Lower lobe of right lung (tissue), 2 donors: ENCODE results near the gene LRRFIP1. TPM values are rescaled to one million over a fixed set of nuclear protein-coding genes. Genes with fewer than 3 reads are reported as not detected.

ENCODE experiments used
- ATAC-seq, 2 donors: fragments of 200-7000 bp; cut with Tn5 transposase; one replicate each; pipeline ENCODE4 v1.9.1; 2020 to 2022; ENCODE audit warnings: mild to moderate bottlenecking in 2 of 2, moderate library complexity in 2 of 2
- DNase-seq: peaks from one replicate; pipeline ENCODE4 v3.0.0-alpha.2; 2020
- H3K27ac ChIP-seq: fragments of 200-600 bp; one replicate; pipeline ENCODE4 v1.8.0; 2022
- H3K27me3 ChIP-seq: fragments of 200-600 bp; one replicate; pipeline ENCODE4 v1.8.0; 2022; ENCODE audit warnings: low read depth
- H3K36me3 ChIP-seq: fragments of 200-600 bp; one replicate; pipeline ENCODE4 v1.8.0; 2022; ENCODE audit warnings: mild to moderate bottlenecking
- H3K4me1 ChIP-seq: fragments of 200-600 bp; one replicate; pipeline ENCODE4 v1.8.0; 2022
- H3K4me3 ChIP-seq: fragments of 200-600 bp; one replicate; pipeline ENCODE4 v1.8.0; 2022; ENCODE audit warnings: mild to moderate bottlenecking
- H3K9me3 ChIP-seq: fragments of 200-600 bp; one replicate; pipeline ENCODE4 v1.8.0; 2022
- intact Hi-C: fragments of 100-400 bp; cut with DNase I; formaldehyde crosslinking; loops from one replicate; pipeline ENCODE4 v1.11.0; 2022
- total RNA-seq: library from RNA; stranded (reverse); fragmentation: NEBNext Ultra II Directional; extraction: Animal tissue kit (Norgen Biotek cat#: 25700); gene quantifications from one replicate; pipeline ENCODE4 v1.2.1, GENCODE V29; 2021
- TF ChIP-seq, protein P1 (sequence below): fragments of 200-600 bp; IDR thresholded peaks from one replicate; pipeline ENCODE4 v1.8.0; 2022; ENCODE audit warnings: antibody characterized with exemption, mild to moderate bottlenecking
- donor health status: DM: no; HTN: yes; CAD: no; lungs with severe emphysema.

Gene LRRFIP1
- total RNA-seq, 1 donor from 2014 or later = 180 TPM

DNA sequence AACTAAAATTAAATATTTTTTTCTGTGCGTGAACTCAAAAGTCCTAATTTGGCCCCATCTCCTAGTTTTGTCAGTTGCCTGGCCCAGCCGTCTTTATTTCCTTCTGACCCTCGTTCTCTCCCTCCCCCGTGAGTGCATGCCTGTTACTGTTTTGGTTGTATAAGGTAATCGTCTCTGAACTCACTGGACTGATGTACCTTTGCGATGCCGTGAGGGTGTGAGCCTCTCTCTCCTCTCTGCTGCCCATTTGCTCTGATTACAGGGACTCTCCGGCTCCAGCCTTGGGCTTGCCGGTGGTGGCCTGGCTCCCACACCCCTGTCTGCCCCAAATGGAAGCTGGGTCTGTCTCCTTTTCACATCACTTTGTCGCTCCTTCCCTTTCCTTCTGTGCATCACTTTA, 104.7 kb downstream of the LRRFIP1 start:
- peak in 1 of 2 donors; percentile 4 for ATAC-seq
- no peak overlapping the region for H3K4me3 ChIP-seq
- DNase-seq = no peak

DNA sequence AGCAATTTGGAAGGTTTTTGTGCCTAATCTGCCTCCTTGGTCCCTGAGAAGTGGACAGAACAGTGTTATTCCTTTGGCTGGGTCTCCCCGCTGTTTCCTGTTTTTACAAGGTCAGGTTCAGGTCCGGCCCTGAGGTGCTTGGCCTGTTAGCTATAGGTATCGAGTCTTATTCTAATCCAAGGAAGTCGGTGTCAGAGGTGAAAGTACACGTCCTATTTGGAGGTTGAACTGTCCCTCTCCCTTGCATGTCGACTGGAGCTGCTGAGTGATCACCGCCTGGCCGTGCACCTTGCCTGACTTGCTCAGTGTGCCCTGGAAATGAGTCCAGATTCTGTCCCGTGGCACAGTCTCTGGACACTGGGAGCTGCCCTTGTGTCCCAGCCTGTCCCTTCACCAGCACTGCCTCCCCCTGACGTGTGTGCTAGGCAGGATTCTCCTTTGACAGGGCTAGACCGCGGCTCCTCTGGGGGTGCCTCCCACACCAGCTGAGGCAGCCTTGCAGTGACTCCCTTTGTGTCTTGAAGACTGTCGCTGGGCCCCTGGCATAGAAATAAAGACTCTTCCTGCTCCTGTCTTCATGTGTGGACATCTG, 105.5 kb downstream of the LRRFIP1 start:
- no peaks in the 10 kb centered on the region for H3K9me3 ChIP-seq
- no peak overlapping the region for H3K4me3 ChIP-seq
- TF ChIP-seq, protein P1, sequence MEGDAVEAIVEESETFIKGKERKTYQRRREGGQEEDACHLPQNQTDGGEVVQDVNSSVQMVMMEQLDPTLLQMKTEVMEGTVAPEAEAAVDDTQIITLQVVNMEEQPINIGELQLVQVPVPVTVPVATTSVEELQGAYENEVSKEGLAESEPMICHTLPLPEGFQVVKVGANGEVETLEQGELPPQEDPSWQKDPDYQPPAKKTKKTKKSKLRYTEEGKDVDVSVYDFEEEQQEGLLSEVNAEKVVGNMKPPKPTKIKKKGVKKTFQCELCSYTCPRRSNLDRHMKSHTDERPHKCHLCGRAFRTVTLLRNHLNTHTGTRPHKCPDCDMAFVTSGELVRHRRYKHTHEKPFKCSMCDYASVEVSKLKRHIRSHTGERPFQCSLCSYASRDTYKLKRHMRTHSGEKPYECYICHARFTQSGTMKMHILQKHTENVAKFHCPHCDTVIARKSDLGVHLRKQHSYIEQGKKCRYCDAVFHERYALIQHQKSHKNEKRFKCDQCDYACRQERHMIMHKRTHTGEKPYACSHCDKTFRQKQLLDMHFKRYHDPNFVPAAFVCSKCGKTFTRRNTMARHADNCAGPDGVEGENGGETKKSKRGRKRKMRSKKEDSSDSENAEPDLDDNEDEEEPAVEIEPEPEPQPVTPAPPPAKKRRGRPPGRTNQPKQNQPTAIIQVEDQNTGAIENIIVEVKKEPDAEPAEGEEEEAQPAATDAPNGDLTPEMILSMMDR = no peak
- no peak for DNase-seq
- H3K27ac ChIP-seq = peak overlapping the region; percentile 65
- H3K4me1 ChIP-seq = peaks cover 95% of the 10 kb centered on the region
- ATAC-seq = peak; percentile 25 to 39
- intact Hi-C loops = no loop called here
- H3K27me3 ChIP-seq = no peaks in the 10 kb centered on the region
- H3K36me3 ChIP-seq = peaks cover 30% of the 10 kb centered on the region

More for the DNA sequence above, 104.7 kb downstream of the LRRFIP1 start:
- intact Hi-C loops = no loop called here
- Histone ChIP-seq H3K9me3 (no peaks in the 10 kb centered on the region), H3K4me1 (peaks cover 95% of the 10 kb centered on the region), H3K27me3 (no peaks in the 10 kb centered on the region), H3K27ac (peak overlapping the region; percentile 65), H3K36me3 (peaks cover 23% of the 10 kb centered on the region)
- TF ChIP-seq, protein P1 = no peak

DNA sequence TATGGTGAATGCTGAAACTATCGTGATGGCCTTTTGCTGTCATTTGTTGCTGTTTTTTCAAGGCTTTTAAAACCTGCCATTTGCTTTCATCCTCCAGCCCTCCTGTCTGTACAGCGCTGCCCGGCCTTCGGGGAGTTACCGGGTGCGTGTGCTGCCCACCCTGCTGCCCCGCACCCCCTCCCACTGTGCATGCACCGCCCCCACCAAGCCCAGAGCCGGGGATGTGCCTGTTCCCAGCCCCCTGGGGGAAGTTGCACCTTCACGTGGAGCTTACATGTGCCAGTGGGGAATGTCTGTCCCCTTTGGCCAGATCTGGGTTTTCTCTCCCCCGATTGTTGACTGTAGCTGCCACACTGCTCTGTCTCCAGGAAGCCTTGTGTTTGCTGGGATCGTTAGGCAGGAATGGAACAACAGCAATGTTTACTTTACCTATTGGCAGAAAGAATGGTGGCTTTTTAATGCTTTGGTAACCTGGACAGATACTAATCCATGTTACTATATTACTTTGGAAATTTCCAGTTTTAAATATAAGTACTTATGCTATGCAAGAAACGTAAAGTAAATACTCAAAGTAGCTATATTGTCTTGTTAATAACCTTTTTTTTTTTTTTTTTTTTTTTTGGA, 106.4 kb downstream of the LRRFIP1 start:
- TF ChIP-seq, protein P1 = no peak
- H3K4me3 ChIP-seq = no peak overlapping the region
- intact Hi-C loops = no loop called here
- ATAC-seq (peak; percentile 32 to 57), DNase-seq (no peak)
- H3K36me3 ChIP-seq = peaks cover 38% of the 10 kb centered on the region
- no peaks in the 10 kb centered on the region for H3K9me3 ChIP-seq
- no peaks in the 10 kb centered on the region for H3K27me3 ChIP-seq
- H3K27ac ChIP-seq = peak overlapping the region; percentile 65
- peaks cover 93% of the 10 kb centered on the region for H3K4me1 ChIP-seq

DNA sequence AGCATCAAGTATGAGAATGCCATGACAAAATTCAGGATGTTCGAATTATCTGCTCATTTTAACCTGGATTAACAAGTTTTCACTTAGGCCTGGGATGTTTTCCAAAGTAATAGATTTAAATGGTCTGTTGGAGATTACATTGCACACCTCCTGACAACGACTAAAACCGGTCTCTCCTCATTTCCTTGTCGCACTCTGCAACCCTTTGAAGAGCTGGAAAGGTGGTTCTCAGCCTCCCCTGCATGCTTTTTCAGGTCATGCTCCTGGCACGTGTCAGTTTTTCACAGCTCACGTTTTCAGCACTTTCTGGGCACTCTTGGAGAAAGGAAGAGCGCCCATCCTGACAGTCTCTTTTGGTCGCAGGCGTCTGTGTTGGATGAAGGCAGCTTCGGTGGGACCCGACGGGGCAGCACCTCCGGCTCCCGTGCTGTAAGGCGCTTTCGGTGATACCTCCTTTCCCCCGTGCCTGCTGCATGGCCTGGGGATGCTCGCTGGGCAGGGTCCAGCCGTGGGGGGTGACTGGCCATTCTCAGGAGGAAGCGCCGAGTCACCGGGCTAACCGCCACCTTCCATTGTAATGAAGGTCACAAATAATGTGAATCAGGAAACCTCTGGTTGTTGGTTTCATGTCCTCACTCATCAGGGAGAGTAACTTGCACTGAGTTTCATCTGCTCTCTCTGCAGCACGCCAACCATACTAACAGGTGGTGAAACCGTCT, 107.7 kb downstream of the LRRFIP1 start:
- DNase-seq = no peak
- Histone ChIP-seq H3K27me3 (no peaks in the 10 kb centered on the region), H3K36me3 (peaks cover 44% of the 10 kb centered on the region), H3K27ac (peak overlapping the region; percentile 65), H3K4me3 (no peak overlapping the region), H3K4me1 (peaks cover 93% of the 10 kb centered on the region), H3K9me3 (no peaks in the 10 kb centered on the region)
- TF ChIP-seq, protein P1 = no peak
- no peak for ATAC-seq
- intact Hi-C loops = no loop called here

DNA sequence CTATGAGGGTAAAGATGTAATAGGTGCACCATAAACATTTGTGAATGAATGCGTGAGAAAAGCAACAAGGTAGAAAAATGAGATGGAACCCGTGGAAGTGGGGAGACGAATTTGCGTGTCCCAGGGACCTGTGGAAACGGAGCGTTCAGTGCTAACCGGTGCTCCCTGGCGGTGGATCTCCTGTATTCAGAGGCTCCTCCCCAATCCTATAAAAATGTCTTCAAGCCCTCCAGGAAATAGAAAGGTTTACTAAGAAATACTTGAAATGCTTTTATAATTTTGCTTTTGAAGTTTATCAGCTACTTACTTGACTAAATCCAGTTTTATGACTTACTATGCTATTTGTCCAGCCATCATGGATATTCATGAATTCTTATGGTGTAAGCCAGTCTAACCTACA, 108.4 kb downstream of the LRRFIP1 start:
- Histone ChIP-seq H3K4me1 (peaks cover 93% of the 10 kb centered on the region), H3K27me3 (no peaks in the 10 kb centered on the region), H3K4me3 (no peak overlapping the region), H3K27ac (no peak overlapping the region), H3K9me3 (no peaks in the 10 kb centered on the region), H3K36me3 (peaks cover 44% of the 10 kb centered on the region)
- DNase-seq (no peak), ATAC-seq (peak in 1 of 2 donors; percentile 36)
- intact Hi-C loops = no loop called here
- TF ChIP-seq, protein P1 = no peak
